GM19324 (cell line): ENCODE data around the gene SEC14L6.
"Not testable (repeated sequence)": the region's sequence is repeated elsewhere in the genome, so short reads cannot be mapped to it uniquely, and the experiment has no call there.

Experiments used
- ATAC-seq: cut with Tn5 transposase; IDR thresholded peaks from one replicate; pipeline ENCODE4 v1.9.1; 2021; ENCODE audit warnings: mild to moderate bottlenecking, moderate library complexity; ENCODE audit not compliant: unreplicated experiment, low FRiP score

Gene SEC14L6

GRCh38 chr22:30568137-30568805, 21.7 kb upstream of the SEC14L6 start:
- no peak for ATAC-seq

GRCh38 chr22:30567277-30567676, 20.7 kb upstream of the SEC14L6 start:
- ATAC-seq: not testable (repeated sequence)

- ATAC-seq: no peak
Measured at GRCh38 chr22:30566125-30566524, 19.6 kb upstream of the SEC14L6 start.

- ATAC-seq: no peak
Measured at GRCh38 chr22:30565341-30565740, 18.8 kb upstream of the SEC14L6 start.

GRCh38 chr22:30564761-30565119, 18.2 kb upstream of the SEC14L6 start:
- ATAC-seq: no peak

- ATAC-seq: no peak
Measured at GRCh38 chr22:30564045-30564760, 17.7 kb upstream of the SEC14L6 start.

- no peak for ATAC-seq
Measured at GRCh38 chr22:30562366-30562765, 15.8 kb upstream of the SEC14L6 start.

GRCh38 chr22:30561402-30562189, 15.1 kb upstream of the SEC14L6 start:
- no peak for ATAC-seq

- ATAC-seq: not testable (repeated sequence)
Measured at GRCh38 chr22:30560643-30561202, 14.2 kb upstream of the SEC14L6 start.

GRCh38 chr22:30559889-30560288, 13.3 kb upstream of the SEC14L6 start:
- ATAC-seq: no peak

- ATAC-seq: no peak
Measured at GRCh38 chr22:30557243-30557642, 10.7 kb upstream of the SEC14L6 start.

- no peak for ATAC-seq
Measured at GRCh38 chr22:30556388-30556787, 9.8 kb upstream of the SEC14L6 start.

GRCh38 chr22:30555282-30556210, 9.0 kb upstream of the SEC14L6 start:
- ATAC-seq: no peak

- no peak for ATAC-seq
Measured at GRCh38 chr22:30553971-30554370, 7.4 kb upstream of the SEC14L6 start.

GRCh38 chr22:30552719-30553118, 6.2 kb upstream of the SEC14L6 start:
- ATAC-seq: no peak

GRCh38 chr22:30551813-30552212, 5.3 kb upstream of the SEC14L6 start:
- ATAC-seq: not testable (repeated sequence)

- ATAC-seq: no peak
Measured at GRCh38 chr22:30547188-30547587, 647 bp upstream of the SEC14L6 start.

- ATAC-seq: no peak
Measured at GRCh38 chr22:30542811-30543188, 3.7 kb downstream of the SEC14L6 start.

- ATAC-seq: no peak
Measured at GRCh38 chr22:30541961-30542810, 4.4 kb downstream of the SEC14L6 start.
